Measurements from ENCODE around the gene CCDC71.
A peak's percentile ranks its signal among the peaks of the same experiment; 100 is the strongest.

CCDC71 gene

GRCh38 chr3:49132437-49133225 is 33.5 kb downstream of the CCDC71 start, which contains the start of gene LAMB2:
Gene LAMB2 (minus strand): TSS chr3:49133050. CDS start chr3:49132867, 183 bp downstream.
- Histone ChIP-seq H3K36me3 (replicated peaks) (peaks cover 14% of the 10 kb centered on the region), H3K9me3 (no peaks in the 10 kb centered on the region), H3K4me3 (peak within 1 kb of the TSS; percentile 65), H3K27me3 (ENCODE audit: low read depth) (no peaks in the 10 kb centered on the region), H3K4me1 (peaks cover 18% of the 10 kb centered on the region)
- in situ Hi-C loops (cut with MboI; ENCODE audit: low sequenced_read_pairs) = no loop called here
- peak; percentile 63 to 88 for DNase-seq (ENCODE audit: low spot score in 2 of 2)

- in situ Hi-C loops (cut with MboI; ENCODE audit: low sequenced_read_pairs) = no loop called here
- Histone ChIP-seq H3K27me3 (ENCODE audit: low read depth) (no peaks in the 10 kb centered on the region), H3K36me3 (replicated peaks) (peaks cover 14% of the 10 kb centered on the region), H3K4me3 (peak overlapping the region; percentile 65), H3K9me3 (no peaks in the 10 kb centered on the region), H3K4me1 (peaks cover 18% of the 10 kb centered on the region)
- DNase-seq (ENCODE audit: low spot score in 2 of 2) = no peak
These were observed 34.1 kb downstream of the CCDC71 start for GRCh38 chr3:49132073-49132436.

- Histone ChIP-seq H3K9me3 (no peaks in the 10 kb centered on the region), H3K4me1 (peaks cover 18% of the 10 kb centered on the region), H3K4me3 (no peak overlapping the region), H3K36me3 (replicated peaks) (peaks cover 14% of the 10 kb centered on the region), H3K27me3 (ENCODE audit: low read depth) (no peaks in the 10 kb centered on the region)
- in situ Hi-C loops (cut with MboI; ENCODE audit: low sequenced_read_pairs) = no loop called here
- DNase-seq (ENCODE audit: low spot score in 2 of 2) = no peak
These were observed 34.6 kb downstream of the CCDC71 start for GRCh38 chr3:49131576-49131975.

- Histone ChIP-seq H3K4me3 (no peak overlapping the region), H3K4me1 (peaks cover 18% of the 10 kb centered on the region), H3K36me3 (replicated peaks) (peaks cover 14% of the 10 kb centered on the region), H3K9me3 (no peaks in the 10 kb centered on the region), H3K27me3 (ENCODE audit: low read depth) (no peaks in the 10 kb centered on the region)
- DNase-seq (ENCODE audit: low spot score in 2 of 2) = no peak
- in situ Hi-C loops (cut with MboI; ENCODE audit: low sequenced_read_pairs) = no loop called here
These were observed 35.1 kb downstream of the CCDC71 start for GRCh38 chr3:49131040-49131439.

GRCh38 chr3:49124991-49125670 is 41.0 kb downstream of the CCDC71 start:
- no peak for DNase-seq (ENCODE audit: low spot score in 2 of 2)
- no peak overlapping the region for H3K4me3 ChIP-seq
- in situ Hi-C loops (cut with MboI; ENCODE audit: low sequenced_read_pairs) = no loop called here
- H3K36me3 ChIP-seq (replicated peaks) = peaks cover 16% of the 10 kb centered on the region
- H3K4me1 ChIP-seq = no peaks in the 10 kb centered on the region
- H3K27me3 ChIP-seq (ENCODE audit: low read depth) = no peaks in the 10 kb centered on the region
- no peaks in the 10 kb centered on the region for H3K9me3 ChIP-seq

GRCh38 chr3:49124203-49124602 is 41.9 kb downstream of the CCDC71 start:
- Histone ChIP-seq H3K4me3 (no peak overlapping the region), H3K27me3 (ENCODE audit: low read depth) (no peaks in the 10 kb centered on the region), H3K36me3 (replicated peaks) (peaks cover 16% of the 10 kb centered on the region), H3K9me3 (no peaks in the 10 kb centered on the region), H3K4me1 (peaks cover 5% of the 10 kb centered on the region; the same call in 1 of the 2 replicates)
- no peak for DNase-seq (ENCODE audit: low spot score in 2 of 2)
- in situ Hi-C loops (cut with MboI; ENCODE audit: low sequenced_read_pairs) = no loop called here

GRCh38 chr3:49123687-49124086 is 42.4 kb downstream of the CCDC71 start:
- no peak for DNase-seq (ENCODE audit: low spot score in 2 of 2)
- H3K27me3 ChIP-seq (ENCODE audit: low read depth) = no peaks in the 10 kb centered on the region
- H3K9me3 ChIP-seq = no peaks in the 10 kb centered on the region
- H3K4me1 ChIP-seq = peaks cover 5% of the 10 kb centered on the region; the same call in 1 of the 2 replicates
- no peak overlapping the region for H3K4me3 ChIP-seq
- in situ Hi-C loops (cut with MboI; ENCODE audit: low sequenced_read_pairs) = no loop called here
- H3K36me3 ChIP-seq (replicated peaks) = peaks cover 20% of the 10 kb centered on the region

GRCh38 chr3:49122886-49123545 is 43.1 kb downstream of the CCDC71 start:
- H3K4me3 ChIP-seq = no peak overlapping the region
- no peaks in the 10 kb centered on the region for H3K9me3 ChIP-seq
- no peak for DNase-seq (ENCODE audit: low spot score in 2 of 2)
- H3K4me1 ChIP-seq = peaks cover 5% of the 10 kb centered on the region; the same call in 1 of the 2 replicates
- in situ Hi-C loops (cut with MboI; ENCODE audit: low sequenced_read_pairs) = no loop called here
- no peaks in the 10 kb centered on the region for H3K27me3 ChIP-seq (ENCODE audit: low read depth)
- peaks cover 21% of the 10 kb centered on the region for H3K36me3 ChIP-seq (replicated peaks)

GRCh38 chr3:49122451-49122850 is 43.7 kb downstream of the CCDC71 start:
- in situ Hi-C loops (cut with MboI; ENCODE audit: low sequenced_read_pairs) = no loop called here
- DNase-seq (ENCODE audit: low spot score in 2 of 2) = no peak
- no peak overlapping the region for H3K4me3 ChIP-seq
- H3K4me1 ChIP-seq = peaks cover 5% of the 10 kb centered on the region; the same call in 1 of the 2 replicates
- no peaks in the 10 kb centered on the region for H3K27me3 ChIP-seq (ENCODE audit: low read depth)
- H3K36me3 ChIP-seq (replicated peaks) = peaks cover 26% of the 10 kb centered on the region
- no peaks in the 10 kb centered on the region for H3K9me3 ChIP-seq

- DNase-seq (ENCODE audit: low spot score in 2 of 2) = no peak
- H3K4me3 ChIP-seq = no peak overlapping the region
- no peaks in the 10 kb centered on the region for H3K27me3 ChIP-seq (ENCODE audit: low read depth)
- H3K36me3 ChIP-seq (replicated peaks) = peaks cover 30% of the 10 kb centered on the region
- in situ Hi-C loops (cut with MboI; ENCODE audit: low sequenced_read_pairs) = no loop called here
- peaks cover 5% of the 10 kb centered on the region; the same call in 1 of the 2 replicates for H3K4me1 ChIP-seq
- H3K9me3 ChIP-seq = no peaks in the 10 kb centered on the region
These were observed 44.1 kb downstream of the CCDC71 start for GRCh38 chr3:49122022-49122421.

- Histone ChIP-seq H3K27me3 (ENCODE audit: low read depth) (no peaks in the 10 kb centered on the region), H3K4me1 (peaks cover 5% of the 10 kb centered on the region; the same call in 1 of the 2 replicates), H3K36me3 (replicated peaks) (peaks cover 38% of the 10 kb centered on the region), H3K9me3 (no peaks in the 10 kb centered on the region), H3K4me3 (peak overlapping the region; percentile 89)
- no peak for DNase-seq (ENCODE audit: low spot score in 2 of 2)
- in situ Hi-C loops (cut with MboI; ENCODE audit: low sequenced_read_pairs) = no loop called here
These were observed 44.9 kb downstream of the CCDC71 start for GRCh38 chr3:49121132-49121736.

- in situ Hi-C loops (cut with MboI; ENCODE audit: low sequenced_read_pairs) = no loop called here
- Histone ChIP-seq H3K36me3 (replicated peaks) (peaks cover 40% of the 10 kb centered on the region), H3K9me3 (no peaks in the 10 kb centered on the region), H3K27me3 (ENCODE audit: low read depth) (no peaks in the 10 kb centered on the region), H3K4me1 (peaks cover 5% of the 10 kb centered on the region; the same call in 1 of the 2 replicates), H3K4me3 (peak within 1 kb of the TSS; percentile 89)
- DNase-seq (ENCODE audit: low spot score in 2 of 2) = peak; percentile 85 to 95
These were observed 45.5 kb downstream of the CCDC71 start, which contains the start of gene USP19 for GRCh38 chr3:49120438-49121131. Gene USP19 (minus strand): TSS chr3:49120823. CDS start chr3:49119145, 1,678 bp downstream.

GRCh38 chr3:49120096-49120437 is 46.1 kb downstream of the CCDC71 start:
- DNase-seq (ENCODE audit: low spot score in 2 of 2) = no peak
- Histone ChIP-seq H3K9me3 (no peaks in the 10 kb centered on the region), H3K36me3 (replicated peaks) (peaks cover 45% of the 10 kb centered on the region), H3K27me3 (ENCODE audit: low read depth) (no peaks in the 10 kb centered on the region), H3K4me3 (peak overlapping the region; percentile 89), H3K4me1 (peaks cover 5% of the 10 kb centered on the region; the same call in 1 of the 2 replicates)
- in situ Hi-C loops (cut with MboI; ENCODE audit: low sequenced_read_pairs) = no loop called here
